ENCODE measurements around the gene APOD. TPM values are rescaled to one million over a fixed set of nuclear protein-coding genes. Genes with fewer than 3 reads are reported as not detected.
"Not testable (repeated sequence)": the region's sequence is repeated elsewhere in the genome, so short reads cannot be mapped to it uniquely, and the experiment has no call there.

Gene APOD
- total RNA-seq, 2 experiments from 2014 or later, result 9.3 TPM; not detected in 1

DNA sequence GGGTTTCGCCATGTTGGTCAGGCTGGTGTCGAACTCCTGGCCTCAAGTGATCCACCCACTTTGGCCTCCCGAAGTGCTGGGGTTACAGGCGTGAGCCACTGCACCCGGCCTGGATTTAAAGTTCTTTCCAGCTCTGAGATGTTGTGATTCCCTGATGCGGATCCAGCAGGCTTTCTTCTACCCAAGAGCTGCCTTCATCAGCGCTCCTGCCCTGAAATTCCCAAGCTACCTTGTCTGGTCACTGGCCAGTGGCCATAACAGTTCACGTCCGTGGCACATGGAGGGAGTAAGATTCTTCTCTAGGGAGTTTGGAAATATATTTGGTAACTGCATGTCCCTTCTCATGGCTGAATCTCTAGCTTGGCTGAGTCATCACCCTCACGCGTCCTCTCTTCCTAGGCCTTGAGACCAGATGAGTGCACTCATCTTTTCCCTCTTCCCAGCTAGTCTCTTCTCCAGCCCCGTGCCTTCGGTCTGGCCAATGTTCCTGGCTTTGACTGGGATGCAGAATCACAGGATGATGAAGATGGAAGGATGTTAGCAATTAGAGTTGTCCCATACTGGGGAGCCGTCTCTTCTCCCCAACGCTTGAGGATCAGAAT is 29.8 kb upstream of the APOD start:
- Mint-ChIP-seq H3K4me1 (peaks cover 39% of the 10 kb centered on the region), H3K36me3 (peaks cover 32% of the 10 kb centered on the region), H3K27ac (no peak overlapping the region), H3K4me3 (no peak overlapping the region), H3K9me3 (ENCODE audit: low read depth) (peaks cover 18% of the 10 kb centered on the region), H3K27me3 (no peaks in the 10 kb centered on the region)
- ATAC-seq (no peak), DNase-seq (peak; percentile 26)
- CTCF ChIA-PET, result interaction anchor here (1.6 to 2.8 kb wide), 3 partner anchors 52 to 237 kb away, joined by 4 to 8 read pairs (median 6); no protein-coding TSS in a partner anchor

DNA sequence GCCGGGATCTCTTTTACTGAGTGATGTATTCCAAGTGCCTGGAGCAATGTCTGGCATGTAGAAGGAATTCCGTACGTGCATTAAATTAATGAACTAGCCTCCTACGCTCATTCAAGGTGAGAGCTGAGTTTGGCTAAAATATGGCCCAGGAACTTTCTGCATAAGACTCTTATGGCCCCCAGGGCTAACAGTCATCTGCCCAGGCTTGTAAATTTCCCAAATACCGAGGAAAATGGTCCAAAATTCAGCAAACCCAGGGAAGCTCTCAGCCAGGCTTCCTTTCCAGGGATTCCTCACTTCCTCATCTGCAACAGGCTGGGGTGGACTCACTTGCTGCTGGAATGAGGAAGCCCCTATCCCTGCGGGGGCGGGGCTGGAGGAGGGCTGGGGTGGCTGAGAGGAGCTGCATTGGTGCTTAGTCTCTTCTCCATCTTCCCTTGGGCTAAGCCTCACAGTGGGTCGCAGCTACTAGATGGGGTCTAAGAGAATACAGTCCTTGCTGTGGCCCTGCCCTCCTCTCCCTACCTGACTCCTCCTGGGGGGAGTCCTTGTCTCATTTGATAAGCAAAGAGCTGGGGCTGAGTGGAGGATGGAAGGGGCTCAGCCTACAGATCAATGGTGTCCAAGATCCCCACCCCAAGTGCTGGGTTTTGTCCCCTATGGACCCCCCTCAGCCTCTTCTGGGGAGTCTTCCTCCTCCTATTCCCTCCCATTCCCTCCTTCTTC is 28.5 kb upstream of the APOD start:
- DNase-seq, result peak; percentile 33
- Mint-ChIP-seq H3K36me3 (peaks cover 43% of the 10 kb centered on the region), H3K27me3 (no peaks in the 10 kb centered on the region), H3K9me3 (ENCODE audit: low read depth) (peaks cover 22% of the 10 kb centered on the region), H3K27ac (no peak overlapping the region), H3K4me3 (no peak overlapping the region), H3K4me1 (peaks cover 40% of the 10 kb centered on the region)
- ATAC-seq, result no peak
- CTCF ChIA-PET, result interaction anchor here (2.8 kb wide), 1 partner anchor 238 kb away, joined by 8 read pairs; no protein-coding TSS in a partner anchor

DNA sequence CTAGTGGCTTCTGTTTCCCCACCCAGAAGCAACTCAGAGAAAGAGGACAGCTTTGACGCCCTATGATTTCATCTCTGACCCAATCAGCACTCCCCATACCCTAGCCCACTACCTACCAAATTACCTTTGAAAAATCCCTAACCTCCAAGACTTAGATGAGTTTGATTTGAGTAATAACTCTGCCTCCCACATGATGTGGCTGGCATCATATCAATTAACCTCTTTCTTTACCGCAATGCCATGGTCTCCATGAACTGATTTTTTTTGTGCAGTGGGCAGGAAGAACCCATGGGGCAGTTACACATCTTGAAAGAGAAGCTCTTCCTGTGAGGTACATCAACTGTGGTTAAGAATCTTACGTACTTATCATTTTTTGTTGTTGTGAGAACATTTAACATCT is 25.5 kb upstream of the APOD start:
- Mint-ChIP-seq H3K4me1 (peaks cover 32% of the 10 kb centered on the region), H3K36me3 (peaks cover 58% of the 10 kb centered on the region), H3K4me3 (no peak overlapping the region), H3K9me3 (ENCODE audit: low read depth) (peaks cover 34% of the 10 kb centered on the region), H3K27ac (peak overlapping the region; percentile 47), H3K27me3 (no peaks in the 10 kb centered on the region)
- CTCF ChIA-PET, result no interaction called here
- DNase-seq (peak; percentile 61), ATAC-seq (peak; percentile 86)

DNA sequence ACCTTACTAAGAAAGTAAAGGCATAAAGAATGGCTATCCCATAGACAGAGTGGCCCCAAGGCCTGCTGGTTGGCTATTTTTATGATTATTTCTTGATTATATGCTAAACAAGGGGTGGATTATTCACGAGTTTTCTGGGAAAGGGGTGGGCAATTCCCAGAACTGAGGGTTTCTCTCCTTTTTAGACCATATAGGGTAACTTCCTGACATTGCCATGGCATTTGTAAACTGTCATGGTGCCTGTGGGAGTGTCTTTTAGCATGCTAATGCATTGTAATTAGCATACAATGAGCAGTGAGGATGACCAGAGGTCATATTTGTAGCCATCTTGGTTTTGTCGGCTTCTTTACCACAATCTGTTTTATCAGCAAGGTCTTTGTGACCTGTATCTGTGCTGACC is 18.0 kb upstream of the APOD start:
- H3K9me3 Mint-ChIP-seq (ENCODE audit: low read depth); H3K4me1 Mint-ChIP-seq; DNase-seq; CTCF ChIA-PET; H3K4me3 Mint-ChIP-seq; ATAC-seq; H3K27me3 Mint-ChIP-seq; H3K27ac Mint-ChIP-seq: not testable (repeated sequence)
- H3K36me3 Mint-ChIP-seq, result peaks cover 15% of the 10 kb centered on the region

DNA sequence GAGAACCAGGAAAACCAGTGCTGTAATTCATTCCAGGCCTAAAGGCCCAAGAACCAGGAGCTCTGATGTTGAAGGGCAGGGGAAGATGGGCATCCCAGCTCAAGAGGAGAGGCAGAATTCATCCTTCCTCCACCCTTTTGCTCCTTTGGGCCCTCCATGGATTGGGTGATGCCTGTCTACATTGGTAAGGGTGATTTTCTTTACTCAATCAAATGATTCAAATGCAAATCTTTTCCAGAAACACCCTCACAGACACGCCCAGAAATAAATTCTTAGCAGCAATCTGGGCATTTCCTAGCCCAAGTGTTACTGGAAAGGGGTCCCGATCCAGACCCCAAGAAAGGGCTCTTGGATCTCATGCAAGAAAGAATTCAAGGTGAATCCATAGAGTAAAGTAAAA is 17.6 kb upstream of the APOD start:
- peaks cover 11% of the 10 kb centered on the region for H3K36me3 Mint-ChIP-seq
- H3K4me1 Mint-ChIP-seq, result peaks cover 2% of the 10 kb centered on the region
- peaks cover 8% of the 10 kb centered on the region for H3K9me3 Mint-ChIP-seq (ENCODE audit: low read depth)
- no peak for DNase-seq
- CTCF ChIA-PET, result no interaction called here
- no peak overlapping the region for H3K4me3 Mint-ChIP-seq
- H3K27ac Mint-ChIP-seq, result no peak overlapping the region
- H3K27me3 Mint-ChIP-seq, result no peaks in the 10 kb centered on the region
- no peak for ATAC-seq

DNA sequence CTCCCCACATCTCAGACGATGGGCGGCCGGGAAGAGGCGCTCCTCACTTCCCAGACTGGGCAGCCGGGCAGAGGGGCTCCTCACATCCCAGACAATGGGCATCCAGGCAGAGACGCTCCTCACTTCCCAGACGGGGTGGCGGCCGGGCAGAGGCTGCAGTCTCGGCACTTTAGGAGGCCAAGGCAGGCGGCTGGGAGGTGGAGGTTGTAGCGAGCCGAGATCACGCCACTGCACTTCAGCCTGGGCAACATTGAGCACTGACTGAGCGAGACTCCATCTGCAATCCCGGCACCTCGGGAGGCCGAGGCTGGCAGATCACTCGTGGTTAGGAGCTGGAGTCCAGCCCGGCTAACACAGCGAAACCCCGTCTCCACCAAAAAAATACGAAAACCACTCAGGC is 16.2 kb upstream of the APOD start:
- DNase-seq; H3K4me3 Mint-ChIP-seq; H3K36me3 Mint-ChIP-seq; H3K27me3 Mint-ChIP-seq; H3K4me1 Mint-ChIP-seq; ATAC-seq; H3K9me3 Mint-ChIP-seq (ENCODE audit: low read depth); H3K27ac Mint-ChIP-seq; CTCF ChIA-PET: not testable (repeated sequence)

DNA sequence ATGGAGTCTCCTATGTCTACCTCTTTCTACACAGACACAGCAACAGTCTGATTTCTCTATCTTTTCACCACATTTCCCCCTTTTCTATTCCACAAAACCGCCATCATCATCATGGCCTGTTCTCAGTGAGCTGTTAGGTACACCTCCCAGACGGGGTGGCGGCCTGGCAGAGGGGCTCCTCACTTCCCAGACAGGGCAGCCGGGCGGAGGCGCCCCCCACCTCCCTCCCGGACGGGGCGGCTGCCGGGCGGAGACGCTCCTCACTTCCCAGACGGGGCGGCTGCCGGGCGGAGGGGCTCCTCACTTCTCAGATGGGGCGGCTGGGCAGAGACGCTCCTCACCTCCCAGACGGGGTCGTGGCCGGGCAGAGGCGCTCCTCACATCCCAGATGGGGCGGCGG is 15.8 kb upstream of the APOD start:
- H3K27me3 Mint-ChIP-seq; H3K9me3 Mint-ChIP-seq (ENCODE audit: low read depth); H3K4me1 Mint-ChIP-seq; H3K4me3 Mint-ChIP-seq; ATAC-seq; H3K27ac Mint-ChIP-seq; H3K36me3 Mint-ChIP-seq; DNase-seq: not testable (repeated sequence)
- CTCF ChIA-PET, result interaction anchor here (1.0 kb wide), 1 partner anchor 329 kb away, joined by 3 read pairs; the partner anchor contains the start of gene XXYLT1

DNA sequence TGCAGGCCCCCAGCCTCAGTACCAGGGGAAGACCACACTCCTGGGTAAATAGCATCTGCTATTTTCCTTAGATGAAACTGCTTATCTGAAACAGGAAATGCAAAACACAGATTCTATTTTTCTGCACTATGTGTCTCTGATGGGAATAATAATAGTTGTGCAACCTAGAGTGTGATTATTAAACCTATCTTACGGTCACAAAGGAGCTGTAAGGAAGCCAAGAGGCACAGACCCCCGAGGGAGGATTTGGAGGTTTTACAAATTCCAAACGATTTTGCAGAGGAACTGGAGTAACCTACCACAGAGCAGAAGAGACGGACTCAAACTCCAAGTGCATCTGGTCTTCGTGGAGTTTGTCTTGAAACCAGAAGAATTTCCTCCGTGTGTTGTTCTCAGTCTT is 14.1 kb upstream of the APOD start:
- Mint-ChIP-seq H3K9me3 (ENCODE audit: low read depth) (no peaks in the 10 kb centered on the region), H3K4me3 (no peak overlapping the region), H3K27me3 (no peaks in the 10 kb centered on the region), H3K36me3 (no peaks in the 10 kb centered on the region), H3K27ac (no peak overlapping the region), H3K4me1 (peaks cover 2% of the 10 kb centered on the region)
- CTCF ChIA-PET, result no interaction called here
- DNase-seq (no peak), ATAC-seq (no peak)

DNA sequence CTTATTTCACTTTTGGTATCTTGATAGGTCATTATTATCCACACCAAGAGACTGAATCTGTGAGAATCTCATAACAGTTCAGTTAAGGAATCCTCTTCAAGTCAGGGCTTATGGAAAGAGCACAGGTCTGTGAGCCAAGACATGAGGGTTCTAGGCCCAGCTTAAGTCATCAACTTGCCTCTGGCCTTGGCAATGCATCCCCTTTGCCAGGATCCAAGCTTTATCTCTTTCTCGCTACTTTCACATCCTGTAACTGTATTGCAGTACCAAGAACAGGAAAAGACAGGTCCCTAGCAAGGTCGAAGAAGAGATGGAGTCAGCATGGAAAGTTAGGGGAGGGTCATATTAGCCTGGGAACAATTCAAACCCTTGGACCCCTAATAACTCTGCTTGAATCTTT is 13.5 kb upstream of the APOD start:
- no peak for ATAC-seq
- no peaks in the 10 kb centered on the region for H3K9me3 Mint-ChIP-seq (ENCODE audit: low read depth)
- H3K4me3 Mint-ChIP-seq, result no peak overlapping the region
- CTCF ChIA-PET, result no interaction called here
- H3K36me3 Mint-ChIP-seq, result no peaks in the 10 kb centered on the region
- no peak for DNase-seq
- H3K4me1 Mint-ChIP-seq, result peaks cover 2% of the 10 kb centered on the region
- H3K27me3 Mint-ChIP-seq, result no peaks in the 10 kb centered on the region
- no peak overlapping the region for H3K27ac Mint-ChIP-seq

DNA sequence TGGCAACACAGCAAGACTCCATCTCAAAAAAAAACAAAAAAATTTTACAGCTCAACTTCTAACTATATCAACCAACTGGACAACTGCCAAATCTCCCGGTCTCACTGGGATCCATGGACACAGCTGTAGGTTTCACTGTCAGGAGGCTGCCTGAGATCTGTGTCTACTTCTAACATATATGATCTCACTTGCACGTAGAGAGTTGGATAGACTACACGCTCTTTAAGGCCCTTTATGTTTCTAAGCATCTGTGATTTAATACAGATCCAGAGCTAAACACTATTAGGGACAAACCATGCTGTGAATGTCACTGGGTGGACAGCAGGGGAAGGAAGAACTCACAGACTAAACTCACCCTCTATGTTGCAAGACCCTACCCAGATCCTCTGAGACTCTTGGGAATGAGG is 13.0 kb upstream of the APOD start:
- ATAC-seq, result no peak
- Mint-ChIP-seq H3K27ac (no peak overlapping the region), H3K9me3 (ENCODE audit: low read depth) (no peaks in the 10 kb centered on the region), H3K27me3 (no peaks in the 10 kb centered on the region), H3K36me3 (no peaks in the 10 kb centered on the region), H3K4me3 (no peak overlapping the region), H3K4me1 (peaks cover 2% of the 10 kb centered on the region)
- DNase-seq, result no peak
- CTCF ChIA-PET, result no interaction called here

DNA sequence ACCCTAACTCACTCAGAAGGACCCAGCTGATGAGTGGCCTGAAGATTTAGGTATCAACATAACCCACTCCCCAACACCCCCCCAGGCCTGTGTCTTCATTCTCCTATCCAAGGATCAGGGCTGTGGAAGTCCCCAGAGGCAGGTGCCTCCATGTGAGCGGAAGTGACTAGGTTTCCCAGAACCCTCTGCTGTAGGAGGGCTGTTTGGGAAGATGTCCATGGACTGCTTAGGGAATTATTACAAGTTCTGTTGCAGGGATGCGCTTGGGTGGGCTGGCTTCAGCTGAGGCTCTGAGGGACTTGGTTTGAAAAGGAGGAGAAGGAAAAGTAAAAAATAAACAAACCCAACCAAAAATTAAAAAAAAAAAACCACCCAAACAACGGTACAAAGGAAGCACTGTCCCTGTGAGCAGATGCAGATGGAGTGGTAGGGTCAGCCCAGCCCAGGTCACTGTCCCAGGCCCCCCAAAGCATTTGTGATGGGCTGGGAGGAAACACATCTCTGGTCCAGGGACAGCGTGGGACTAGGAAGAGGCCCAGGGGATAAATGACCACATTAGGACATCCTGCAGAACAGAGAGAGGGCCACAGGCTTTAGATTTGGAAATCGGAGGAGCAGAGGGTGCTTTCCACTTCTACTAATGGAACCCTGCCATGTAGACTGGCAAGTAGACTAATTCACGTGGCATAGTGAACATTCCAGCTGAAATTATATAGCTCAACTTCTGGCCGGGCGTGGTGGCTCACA is 12.2 kb upstream of the APOD start:
- Mint-ChIP-seq H3K9me3 (ENCODE audit: low read depth) (no peaks in the 10 kb centered on the region), H3K36me3 (no peaks in the 10 kb centered on the region), H3K4me1 (peaks cover 2% of the 10 kb centered on the region), H3K4me3 (no peak overlapping the region), H3K27me3 (no peaks in the 10 kb centered on the region), H3K27ac (no peak overlapping the region)
- CTCF ChIA-PET, result no interaction called here
- DNase-seq, result no peak
- no peak for ATAC-seq

DNA sequence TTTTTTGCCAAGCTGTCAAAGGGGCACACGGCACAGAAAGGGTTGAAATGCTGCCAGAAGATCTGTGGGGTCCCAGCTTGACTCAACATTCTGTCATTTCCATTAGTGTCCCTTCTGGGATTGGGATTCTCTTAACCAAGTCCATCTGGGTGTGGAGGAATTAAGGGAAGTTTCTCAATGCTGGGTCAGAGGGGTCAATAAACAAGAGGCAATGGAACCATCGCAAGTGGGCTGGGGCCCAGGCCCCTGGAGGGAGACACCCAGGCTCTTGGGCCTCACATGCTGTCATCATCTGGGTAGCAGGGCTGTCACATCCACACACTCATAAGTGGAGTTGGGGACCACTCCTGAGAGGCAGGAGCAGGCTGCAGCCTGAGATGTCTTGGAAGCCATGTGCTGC is 8.1 kb upstream of the APOD start:
- no peaks in the 10 kb centered on the region for H3K36me3 Mint-ChIP-seq
- no peaks in the 10 kb centered on the region for H3K4me1 Mint-ChIP-seq
- no peaks in the 10 kb centered on the region for H3K9me3 Mint-ChIP-seq (ENCODE audit: low read depth)
- ATAC-seq, result no peak
- no peak overlapping the region for H3K4me3 Mint-ChIP-seq
- DNase-seq, result no peak
- CTCF ChIA-PET, result no interaction called here
- no peak overlapping the region for H3K27ac Mint-ChIP-seq
- H3K27me3 Mint-ChIP-seq, result no peaks in the 10 kb centered on the region

DNA sequence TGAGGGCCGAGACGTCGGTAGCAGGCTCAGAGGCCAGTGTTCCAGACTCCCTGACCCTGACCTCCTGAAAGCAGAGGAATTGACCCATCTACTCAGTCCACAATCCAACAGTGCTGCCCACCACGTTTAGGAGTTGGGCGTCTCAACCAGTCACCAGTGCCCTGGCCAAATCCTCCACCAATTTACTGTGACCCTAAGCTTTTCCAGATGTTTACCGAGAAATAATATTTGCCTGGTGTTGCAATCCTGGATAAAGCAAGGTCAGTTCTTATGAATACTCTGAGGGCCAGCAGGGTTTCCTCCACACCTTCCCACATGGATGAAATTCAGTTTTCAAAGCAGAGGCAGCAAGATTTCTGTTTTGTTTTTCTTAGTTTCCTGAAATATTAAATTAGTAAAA is 7.5 kb upstream of the APOD start:
- peaks cover 2% of the 10 kb centered on the region for H3K4me1 Mint-ChIP-seq

DNA sequence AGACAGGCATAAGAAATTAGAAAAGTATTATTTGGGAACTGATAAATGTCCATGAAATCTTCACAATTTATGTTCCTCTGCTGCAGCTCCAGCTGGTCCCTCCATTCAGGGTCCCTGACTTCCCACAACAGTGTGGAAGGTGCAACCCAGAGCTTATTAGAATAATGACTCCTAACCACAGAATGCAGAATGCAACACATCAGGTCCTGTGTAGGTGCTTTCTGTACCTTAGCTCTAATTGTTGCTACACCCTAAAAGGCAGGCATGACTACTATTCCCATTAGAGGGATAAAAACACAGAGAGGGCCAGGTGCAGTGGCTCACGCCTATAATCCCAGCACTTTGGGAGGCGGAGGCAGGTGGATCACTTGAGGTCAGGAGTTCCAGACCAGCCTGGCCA is 6.6 kb upstream of the APOD start:
- H3K4me1 Mint-ChIP-seq; H3K4me3 Mint-ChIP-seq; H3K27me3 Mint-ChIP-seq; H3K36me3 Mint-ChIP-seq; CTCF ChIA-PET; H3K27ac Mint-ChIP-seq; DNase-seq; H3K9me3 Mint-ChIP-seq (ENCODE audit: low read depth); ATAC-seq: not testable (repeated sequence)

More for the DNA sequence above, 7.5 kb upstream of the APOD start:
- H3K27ac Mint-ChIP-seq, result no peak overlapping the region
- CTCF ChIA-PET, result no interaction called here
- H3K9me3 Mint-ChIP-seq (ENCODE audit: low read depth), result no peaks in the 10 kb centered on the region
- ATAC-seq (no peak), DNase-seq (no peak)
- H3K27me3 Mint-ChIP-seq, result no peaks in the 10 kb centered on the region
- no peak overlapping the region for H3K4me3 Mint-ChIP-seq
- no peaks in the 10 kb centered on the region for H3K36me3 Mint-ChIP-seq
